Measurements from ENCODE around the gene SEZ6L2.
"Not testable (repeated sequence)": the region's sequence is repeated elsewhere in the genome, so short reads cannot be mapped to it uniquely, and the experiment has no call there.

The SEZ6L2 gene

GRCh38 chr16:29891525-29892457, 7.6 kb downstream of the SEZ6L2 start:
- DNase-seq (ENCODE audit: low read depth in 2 of 2) = no peak

DNA sequence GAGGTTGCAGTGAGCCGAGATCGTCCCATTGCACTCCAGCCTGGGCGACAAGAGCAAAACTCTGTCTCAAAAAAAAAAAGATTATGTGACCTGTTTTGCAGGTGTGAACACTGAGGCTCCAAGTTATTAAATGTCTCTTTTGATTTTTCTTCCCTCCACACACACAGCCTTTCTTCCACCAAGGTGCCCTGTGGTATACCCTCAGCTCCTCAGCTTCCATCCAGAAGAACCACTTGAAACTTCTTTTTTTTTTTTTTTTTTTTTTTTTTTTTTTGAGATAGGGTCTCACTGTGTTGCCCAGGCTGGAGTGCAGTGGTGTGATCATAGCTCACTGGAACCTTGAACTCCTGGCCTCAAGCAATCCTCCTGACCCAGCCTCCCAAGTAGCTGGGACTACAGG, 10.0 kb downstream of the SEZ6L2 start:
- DNase-seq (ENCODE audit: low read depth in 2 of 2) = not testable (repeated sequence)

DNA sequence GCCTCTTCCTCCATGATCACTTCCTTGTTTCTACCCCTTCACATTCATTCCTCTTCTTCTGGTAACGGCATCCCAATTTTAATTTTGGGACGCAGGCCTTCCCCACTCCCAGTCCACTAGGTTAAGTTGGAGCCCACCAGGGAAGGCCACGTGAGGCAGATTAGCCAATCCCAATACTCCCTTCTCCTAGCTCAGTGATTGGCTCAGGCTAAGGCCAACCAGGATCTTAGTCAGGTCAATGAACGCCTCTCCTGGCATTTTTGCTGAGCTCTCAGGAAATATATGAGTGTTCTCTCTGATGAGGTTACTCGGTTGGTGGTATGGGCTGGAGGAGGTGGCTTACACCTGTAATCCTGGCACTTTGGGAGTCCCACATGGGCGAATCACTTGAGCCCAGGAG, 15.4 kb downstream of the SEZ6L2 start:
- DNase-seq (ENCODE audit: low read depth in 2 of 2) = no peak

- no peak for DNase-seq (ENCODE audit: low read depth in 2 of 2)
These were observed 18.3 kb downstream of the SEZ6L2 start for GRCh38 chr16:29881050-29881449.

- no peak for DNase-seq (ENCODE audit: low read depth in 2 of 2)
These were observed 21.2 kb downstream of the SEZ6L2 start for GRCh38 chr16:29878172-29878571.

- DNase-seq (ENCODE audit: low read depth in 2 of 2) = no peak
These were observed 21.9 kb downstream of the SEZ6L2 start for GRCh38 chr16:29877266-29877961.

GRCh38 chr16:29876594-29877249, 22.6 kb downstream of the SEZ6L2 start:
- DNase-seq (ENCODE audit: low read depth in 2 of 2) = no peak

DNA sequence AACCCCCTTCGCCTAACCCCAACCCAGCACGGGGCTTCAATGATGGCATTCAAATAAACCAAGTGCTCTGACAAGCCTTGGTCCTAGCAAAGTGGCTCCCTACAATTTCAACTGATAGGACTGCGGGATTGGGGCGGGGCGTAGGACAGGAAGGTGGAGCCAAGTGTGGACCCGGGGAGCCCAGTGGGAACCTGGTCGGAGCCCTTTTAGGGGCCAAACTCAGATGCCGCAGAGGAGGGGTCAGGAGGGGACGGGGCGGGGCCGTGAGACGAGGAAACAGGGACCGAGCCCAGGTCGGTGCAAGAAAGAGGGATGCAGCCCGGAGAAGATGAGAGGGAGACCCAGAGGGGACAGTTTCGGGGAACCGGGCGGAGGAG, 23.1 kb downstream of the SEZ6L2 start:
- DNase-seq (ENCODE audit: low read depth in 2 of 2) = no peak

DNA sequence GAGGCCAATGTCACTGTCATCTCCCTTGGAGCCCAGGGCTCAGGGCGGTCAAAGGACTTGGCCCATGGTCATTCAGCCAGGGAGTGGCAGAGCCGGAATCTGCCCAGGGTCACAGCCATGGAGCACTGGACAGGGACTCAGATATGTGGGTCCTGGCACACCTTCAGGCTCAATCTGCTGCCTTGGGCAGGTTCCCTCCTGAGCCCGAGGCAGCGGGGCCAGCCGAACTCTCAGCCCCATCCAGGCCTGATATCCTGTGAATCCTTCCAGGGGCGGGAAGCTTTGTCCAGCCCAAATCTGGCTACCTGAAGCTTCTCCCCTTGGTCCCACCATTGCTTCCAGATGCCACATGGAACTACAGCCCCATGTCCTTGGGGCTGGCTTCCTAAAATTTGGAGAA, 24.1 kb downstream of the SEZ6L2 start:
- DNase-seq (ENCODE audit: low read depth in 2 of 2) = no peak

DNA sequence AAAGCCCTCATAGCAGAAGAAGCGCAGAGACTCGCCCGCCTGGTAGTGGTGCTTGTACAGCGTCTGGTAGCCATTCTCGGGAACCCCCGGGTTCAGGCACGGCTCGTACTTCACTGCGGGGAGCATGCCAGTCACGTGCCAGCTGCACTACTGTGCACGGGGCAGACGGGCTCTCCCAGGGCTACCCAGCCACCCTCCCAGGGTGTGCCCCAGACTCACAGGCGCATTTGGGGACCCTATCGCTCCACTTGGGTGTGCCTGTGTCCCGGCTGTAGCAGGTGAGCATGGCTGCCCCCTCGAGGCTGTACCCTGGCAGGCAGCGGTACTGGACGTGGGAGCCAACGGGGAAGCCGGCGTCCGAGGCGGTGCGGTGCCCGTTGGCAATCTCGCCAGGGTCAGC, 26.0 kb downstream of the SEZ6L2 start:
- DNase-seq (ENCODE audit: low read depth in 2 of 2) = no peak

DNA sequence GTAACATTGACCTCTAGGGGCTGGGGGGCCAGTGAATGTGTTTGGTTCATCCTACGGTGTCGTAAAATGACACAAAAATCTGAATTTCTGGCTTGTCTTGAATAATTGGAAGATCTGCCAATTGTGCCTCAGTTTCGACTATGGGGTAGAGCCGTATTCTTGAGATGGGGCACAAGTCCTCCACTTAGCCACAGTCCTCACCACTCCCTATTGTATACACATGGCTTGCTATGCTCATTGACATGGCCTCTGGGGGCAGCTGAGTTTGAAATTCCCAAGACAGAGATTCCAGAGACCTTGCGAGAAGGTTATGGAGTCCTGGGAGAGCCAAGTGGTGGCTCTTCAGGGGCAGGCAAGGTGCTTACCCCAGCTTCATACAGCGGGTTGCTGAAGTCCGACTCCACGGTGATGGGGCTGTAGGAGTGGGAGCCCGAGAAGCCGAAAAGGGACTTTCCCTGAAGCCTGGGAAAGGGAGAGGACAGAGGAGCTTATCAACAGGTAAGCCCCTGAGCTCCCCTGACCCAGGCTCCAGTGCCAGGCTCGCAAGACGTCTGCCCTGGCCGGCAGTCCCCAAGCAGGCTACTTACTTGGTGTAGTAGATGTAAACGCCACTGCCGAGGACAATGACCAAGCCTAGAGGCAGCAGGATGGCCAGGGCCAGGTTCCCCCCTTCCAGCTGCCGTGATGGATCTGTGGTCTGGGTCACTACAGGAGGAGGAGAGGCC, 27.4 kb downstream of the SEZ6L2 start:
- DNase-seq (ENCODE audit: low read depth in 2 of 2) = no peak

DNA sequence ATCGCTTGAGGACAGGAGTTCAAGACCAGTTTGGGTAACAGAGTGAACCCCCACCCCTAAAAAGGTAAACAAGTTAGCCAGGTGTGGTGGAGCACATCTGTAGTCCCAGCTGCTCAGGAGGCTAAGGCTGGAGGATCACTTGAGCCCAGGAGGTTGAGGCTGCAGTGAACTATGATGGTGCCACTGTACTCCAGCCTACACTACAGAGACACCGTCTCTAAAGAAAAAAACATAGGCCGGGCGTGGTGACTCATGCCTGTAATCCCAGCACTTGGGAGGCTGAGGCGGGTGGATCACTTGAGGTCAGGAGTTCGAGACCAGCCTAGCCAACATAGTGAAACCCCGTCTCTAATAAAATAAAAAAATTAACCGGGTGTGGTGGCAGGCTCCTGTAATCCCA, 30.3 kb downstream of the SEZ6L2 start:
- DNase-seq (ENCODE audit: low read depth in 2 of 2) = not testable (repeated sequence)

- DNase-seq (ENCODE audit: low read depth in 2 of 2) = no peak
These were observed 30.8 kb downstream of the SEZ6L2 start for GRCh38 chr16:29868396-29869009.

- DNase-seq (ENCODE audit: low read depth in 2 of 2) = no peak
These were observed 35.1 kb downstream of the SEZ6L2 start for GRCh38 chr16:29864205-29864604.

GRCh38 chr16:29863669-29863984, 35.7 kb downstream of the SEZ6L2 start:
- DNase-seq (ENCODE audit: low read depth in 2 of 2) = no peak

GRCh38 chr16:29862884-29863668, 36.3 kb downstream of the SEZ6L2 start, which contains the start of gene CDIPT:
CDIPT (minus strand) TSS chr16:29863226; CDS start chr16:29862857, 369 bp downstream.
- DNase-seq (ENCODE audit: low read depth in 2 of 2) = peak; percentile 94 to 95

- DNase-seq (ENCODE audit: low read depth in 2 of 2) = no peak
These were observed 36.9 kb downstream of the SEZ6L2 start for GRCh38 chr16:29862383-29862883.

DNA sequence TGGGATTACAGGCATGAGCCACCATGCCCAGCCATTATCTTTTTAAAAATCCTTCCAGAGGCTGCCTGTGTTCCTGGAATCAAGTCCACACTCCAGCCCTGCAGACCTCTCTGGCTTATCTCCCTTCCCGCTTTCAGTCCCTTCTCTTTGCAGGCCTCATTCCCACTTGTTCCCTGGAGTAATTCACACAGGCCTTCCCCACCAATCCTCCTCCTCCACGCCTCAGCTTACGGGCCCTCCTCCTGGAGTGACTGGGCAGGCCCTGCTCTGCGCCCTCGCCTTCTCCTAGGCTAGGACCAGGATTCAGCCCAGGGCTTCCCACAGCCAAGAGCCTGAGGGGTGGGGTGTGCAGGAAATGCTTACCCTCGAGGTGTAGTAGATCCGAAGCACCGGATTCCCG, 39.1 kb downstream of the SEZ6L2 start:
- DNase-seq (ENCODE audit: low read depth in 2 of 2) = no peak

DNA sequence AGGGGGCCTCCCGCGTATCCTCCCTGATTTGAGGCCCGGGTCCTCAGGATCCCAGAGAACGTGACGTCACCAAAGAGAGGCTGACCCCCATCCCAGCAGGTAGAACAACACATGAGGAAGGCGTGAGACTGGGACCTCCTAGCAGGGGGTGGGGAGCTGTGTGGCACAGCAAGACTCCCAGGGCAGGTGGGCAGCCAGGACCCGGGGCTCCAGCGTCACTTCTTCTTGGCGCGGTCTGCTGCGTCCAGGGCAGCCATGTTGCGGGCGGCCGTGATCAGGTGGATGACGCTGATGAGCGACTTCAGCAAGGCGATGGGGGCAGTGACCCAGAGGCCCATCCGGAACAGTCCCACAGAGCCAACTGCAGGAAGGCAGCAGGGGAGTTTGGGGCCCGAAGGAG, 40.4 kb downstream of the SEZ6L2 start:
- DNase-seq (ENCODE audit: low read depth in 2 of 2) = no peak

- no peak for DNase-seq (ENCODE audit: low read depth in 2 of 2)
These were observed 41.1 kb downstream of the SEZ6L2 start for GRCh38 chr16:29858149-29858849.

Measured in fibroblast of skin of left quadriceps (primary cell).